ENCODE measurements around the gene STIP1. TPM values are rescaled to one million over a fixed set of nuclear protein-coding genes. Genes with fewer than 3 reads are reported as not detected.

Gene STIP1
- total and polyA plus RNA-seq, 10 of the 15 experiments (the other 5 are each of a cell fraction or from before 2014, with no cell fraction given), result 25.2 to 291 (median 191) TPM

- no peaks in the 10 kb centered on the region for H3K27me3 ChIP-seq (replicated peaks in 1 of 2; ENCODE audit: control insufficient read depth in 2 of 2, insufficient read depth in 2 of 2, low read length in 1 of 2)
- ATAC-seq (no peak), FAIRE-seq (no peak), DNase-seq (ENCODE audit: low read depth, low spot score) (no peak)
- TF ChIP-seq NFIC (IDR thresholded peaks at IDR 0.05; ENCODE audit: low read depth, low read length) (no peak), STAT3 (IDR thresholded peaks at IDR 0.05; ENCODE audit: low read depth, low read length) (no peak), PAX5 (IDR thresholded peaks at IDR 0.05; ENCODE audit: borderline replicate concordance, low read depth, low read length) (no peak), ELK1 (IDR thresholded peaks at IDR 0.05; ENCODE audit: low read depth, low read length) (no peak), USF1 (IDR thresholded peaks at IDR 0.05; ENCODE audit: borderline replicate concordance, extremely low read length, insufficient read depth, low read depth, low read length) (no peak)
- TF ChIP-seq, protein P1, sequence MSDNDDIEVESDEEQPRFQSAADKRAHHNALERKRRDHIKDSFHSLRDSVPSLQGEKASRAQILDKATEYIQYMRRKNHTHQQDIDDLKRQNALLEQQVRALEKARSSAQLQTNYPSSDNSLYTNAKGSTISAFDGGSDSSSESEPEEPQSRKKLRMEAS (IDR thresholded peaks at IDR 0.05; ENCODE audit: low read depth, low read length), result no peak
- TF ChIP-seq, protein P2, sequence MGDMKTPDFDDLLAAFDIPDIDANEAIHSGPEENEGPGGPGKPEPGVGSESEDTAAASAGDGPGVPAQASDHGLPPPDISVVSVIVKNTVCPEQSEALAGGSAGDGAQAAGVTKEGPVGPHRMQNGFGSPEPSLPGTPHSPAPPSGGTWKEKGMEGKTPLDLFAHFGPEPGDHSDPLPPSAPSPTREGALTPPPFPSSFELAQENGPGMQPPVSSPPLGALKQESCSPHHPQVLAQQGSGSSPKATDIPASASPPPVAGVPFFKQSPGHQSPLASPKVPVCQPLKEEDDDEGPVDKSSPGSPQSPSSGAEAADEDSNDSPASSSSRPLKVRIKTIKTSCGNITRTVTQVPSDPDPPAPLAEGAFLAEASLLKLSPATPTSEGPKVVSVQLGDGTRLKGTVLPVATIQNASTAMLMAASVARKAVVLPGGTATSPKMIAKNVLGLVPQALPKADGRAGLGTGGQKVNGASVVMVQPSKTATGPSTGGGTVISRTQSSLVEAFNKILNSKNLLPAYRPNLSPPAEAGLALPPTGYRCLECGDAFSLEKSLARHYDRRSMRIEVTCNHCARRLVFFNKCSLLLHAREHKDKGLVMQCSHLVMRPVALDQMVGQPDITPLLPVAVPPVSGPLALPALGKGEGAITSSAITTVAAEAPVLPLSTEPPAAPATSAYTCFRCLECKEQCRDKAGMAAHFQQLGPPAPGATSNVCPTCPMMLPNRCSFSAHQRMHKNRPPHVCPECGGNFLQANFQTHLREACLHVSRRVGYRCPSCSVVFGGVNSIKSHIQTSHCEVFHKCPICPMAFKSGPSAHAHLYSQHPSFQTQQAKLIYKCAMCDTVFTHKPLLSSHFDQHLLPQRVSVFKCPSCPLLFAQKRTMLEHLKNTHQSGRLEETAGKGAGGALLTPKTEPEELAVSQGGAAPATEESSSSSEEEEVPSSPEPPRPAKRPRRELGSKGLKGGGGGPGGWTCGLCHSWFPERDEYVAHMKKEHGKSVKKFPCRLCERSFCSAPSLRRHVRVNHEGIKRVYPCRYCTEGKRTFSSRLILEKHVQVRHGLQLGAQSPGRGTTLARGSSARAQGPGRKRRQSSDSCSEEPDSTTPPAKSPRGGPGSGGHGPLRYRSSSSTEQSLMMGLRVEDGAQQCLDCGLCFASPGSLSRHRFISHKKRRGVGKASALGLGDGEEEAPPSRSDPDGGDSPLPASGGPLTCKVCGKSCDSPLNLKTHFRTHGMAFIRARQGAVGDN (IDR thresholded peaks at IDR 0.05), result no peak
- ChIA-PET SMC1A (ENCODE audit: uncharacterized antibody, unreplicated experiment) (no interaction called here), CTCF (interaction anchor here (1.3 to 8.8 kb wide), 2 partner anchors 14 to 308 kb away, joined by 3 to 68 read pairs; partner anchors contain the start of gene MARK2), RAD21 (ENCODE audit: unreplicated experiment) (no interaction called here), POLR2A (no interaction called here)
- H2AFZ ChIP-seq (ENCODE audit: control insufficient read depth, low read depth, low read length), result no peak overlapping the region
- H3K4me1 ChIP-seq (ENCODE audit: control insufficient read depth, insufficient read depth, low read length), result peaks cover 8% of the 10 kb centered on the region
- 73% methylated on average over 41 of the region's 41 CpGs for WGBS (ENCODE audit: insufficient coverage, insufficient replicate concordance, low lambda C conversion rate, missing lambda C conversion rate)
- no peaks in the 10 kb centered on the region for H3K36me3 ChIP-seq (ENCODE audit: control insufficient read depth in 2 of 2, insufficient read depth in 2 of 2, low read length in 1 of 2)
- H3K9me3 ChIP-seq (replicated peaks; ENCODE audit: control insufficient read depth, insufficient read depth, low read length), result no peaks in the 10 kb centered on the region
- in situ Hi-C loops (cut with MboI), result loop anchor here (5.0 kb wide), 2 partner anchors 143 to 308 kb away; partner anchors contain the start of gene MARK2
- intact Hi-C loops (cut with micrococcal nuclease; ENCODE audit: unreplicated experiment), result loop anchor here (5.0 kb wide), 1 partner anchor 43 kb away; no protein-coding TSS in a partner anchor
- 0 out of 2 replicates have a peak, but pooled peaks cover 3% of the 10 kb centered on the region for H4K20me1 ChIP-seq (ENCODE audit: control insufficient read depth, insufficient read depth)
- no peak overlapping the region for H3K4me2 ChIP-seq (ENCODE audit: control insufficient read depth, insufficient read depth)
- no TSS peak for BruUV-seq (replicated peaks)
- H3K27ac ChIP-seq (ENCODE audit: control insufficient read depth, insufficient read depth), result no peak overlapping the region
- H3K4me3 ChIP-seq, result no peak overlapping the region
- H3K9ac ChIP-seq (ENCODE audit: control insufficient read depth, insufficient read depth, low read length), result no peak overlapping the region
- no peaks in the 10 kb centered on the region for H3K79me2 ChIP-seq (ENCODE audit: control insufficient read depth, insufficient read depth, low read length)
These were observed 41.1 kb upstream of the STIP1 start for GRCh38 chr11:64144587-64145472.

Measured in GM12878 (cell line).